ENCODE data around the gene PSD2. TPM values are rescaled to one million over a fixed set of nuclear protein-coding genes. Genes with fewer than 3 reads are reported as not detected.

The PSD2 gene
- total RNA-seq, 1 experiment from 2014 or later: 0.22 TPM

- WGBS (ENCODE audit: extremely low coverage, insufficient read length, low lambda C conversion rate): 100% methylated on average over 1 of the region's 15 CpGs
- Mint-ChIP-seq H3K4me1 (peaks cover 4 to 16% of the 10 kb centered on the region in 2 experiments; a peak in 1 of 4 replicates), H3K9me3 (no peaks in the 10 kb centered on the region), H3K27ac (no peak overlapping the region; a peak in 1 of 7 replicates), H3K27me3 (ENCODE audit: low read depth) (peaks cover 45% of the 10 kb centered on the region), H3K4me3 (no peak overlapping the region), H3K36me3 (ENCODE audit: insufficient read depth in 1 of 3, low read depth in 3 of 3) (no peaks in the 10 kb centered on the region; a peak in 1 of 7 replicates)
- DNase-seq: no peak
- Histone ChIP-seq H3K18ac (ENCODE audit: insufficient read length, low read depth, low read length) (no peak overlapping the region), H2BK20ac (ENCODE audit: low read depth, low read length, poor library complexity, severe bottlenecking) (no peak overlapping the region), H3K79me1 (ENCODE audit: insufficient read depth, low read depth, low read length, poor library complexity, severe bottlenecking) (no peaks in the 10 kb centered on the region), H3K4ac (ENCODE audit: low read depth, low read length) (no peak overlapping the region), H2AFZ (ENCODE audit: low read length) (no peak overlapping the region), H2BK120ac (ENCODE audit: low read depth, low read length, poor library complexity, severe bottlenecking) (no peak overlapping the region), H3K27ac (ENCODE audit: insufficient read length, low read depth, low read length) (no peak overlapping the region), H3K9ac (ENCODE audit: extremely low read depth, insufficient read length, low read length) (no peak overlapping the region), H3K23ac (ENCODE audit: insufficient read length, low read depth, low read length) (no peak overlapping the region), H2AK5ac (ENCODE audit: insufficient read length, low read length) (no peak overlapping the region), H3K4me2 (ENCODE audit: insufficient read depth, insufficient read length, low read length) (no peak overlapping the region), H2BK5ac (ENCODE audit: insufficient read length, low read length) (no peak overlapping the region), H3K79me2 (ENCODE audit: insufficient read depth, low read length) (no peaks in the 10 kb centered on the region), H4K91ac (ENCODE audit: insufficient read length, low read depth, low read length) (no peak overlapping the region), H3K14ac (ENCODE audit: insufficient read depth, low read length) (no peak overlapping the region), H3K4me1 (ENCODE audit: insufficient read depth, low read length) (no peaks in the 10 kb centered on the region), H3K27me3 (ENCODE audit: insufficient read depth, low read length) (no peaks in the 10 kb centered on the region), H4K5ac (ENCODE audit: insufficient read length, low read depth, low read length) (no peak overlapping the region), H3K23me2 (ENCODE audit: insufficient read length, low read depth, low read length, poor library complexity, severe bottlenecking) (no peaks in the 10 kb centered on the region), H2BK12ac (ENCODE audit: insufficient read length, low read depth, low read length) (no peak overlapping the region), H4K20me1 (ENCODE audit: control insufficient read depth, insufficient read depth, insufficient read length) (peaks cover 3% of the 10 kb centered on the region), H4K8ac (replicated peaks; ENCODE audit: insufficient read length, low read depth, low read length) (no peak overlapping the region), H3K9me3 (ENCODE audit: control insufficient read depth, low read depth, low read length) (no peaks in the 10 kb centered on the region), H3T11ph (ENCODE audit: low read length) (no peak overlapping the region), H2BK15ac (ENCODE audit: low read depth, low read length) (no peak overlapping the region), H3K56ac (ENCODE audit: insufficient read length, low read depth, low read length) (no peak overlapping the region)
- no peak for TF ChIP-seq CTCF (conservative IDR thresholded peaks at IDR 0.05)
Observed at GRCh38 chr5:139885172-139885856, 89.7 kb downstream of the PSD2 start.

Data from H9 (cell line).